Raji (cell line): Measurements from ENCODE around the gene SMARCB1.

Experiments used
- POLR2A ChIP-seq: IDR thresholded peaks from 2 replicates; pipeline ENCODE4 v1.6.1; 2011; ENCODE audit warnings: low read depth, low read length, control low read depth; ENCODE audit not compliant: insufficient read depth

The SMARCB1 gene

GRCh38 chr22:23801238-23801821 lies 14.6 kb downstream of the SMARCB1 start:
- no peak for TF ChIP-seq POLR2A

GRCh38 chr22:23801886-23802377 lies 15.2 kb downstream of the SMARCB1 start:
- no peak for TF ChIP-seq POLR2A

- no peak for TF ChIP-seq POLR2A
These were observed 16.4 kb downstream of the SMARCB1 start for GRCh38 chr22:23803001-23803819.

GRCh38 chr22:23804781-23805291 lies 18.1 kb downstream of the SMARCB1 start:
- no peak for TF ChIP-seq POLR2A

GRCh38 chr22:23806837-23807236 lies 20.1 kb downstream of the SMARCB1 start:
- no peak for TF ChIP-seq POLR2A

- TF ChIP-seq POLR2A: no peak
These were observed 25.6 kb downstream of the SMARCB1 start for GRCh38 chr22:23812378-23812777.

GRCh38 chr22:23815541-23816155 lies 28.9 kb downstream of the SMARCB1 start:
- TF ChIP-seq POLR2A: no peak

- TF ChIP-seq POLR2A: no peak
These were observed 29.6 kb downstream of the SMARCB1 start for GRCh38 chr22:23816156-23816976.

GRCh38 chr22:23817146-23817545 lies 30.4 kb downstream of the SMARCB1 start:
- TF ChIP-seq POLR2A: no peak

GRCh38 chr22:23818541-23818940 lies 31.8 kb downstream of the SMARCB1 start:
- no peak for TF ChIP-seq POLR2A

GRCh38 chr22:23820748-23821211 lies 34.0 kb downstream of the SMARCB1 start:
- no peak for TF ChIP-seq POLR2A

GRCh38 chr22:23822101-23822671 lies 35.4 kb downstream of the SMARCB1 start:
- TF ChIP-seq POLR2A: no peak

- TF ChIP-seq POLR2A: no peak
These were observed 36.6 kb downstream of the SMARCB1 start for GRCh38 chr22:23823331-23823791.
